ENCODE measurements around the gene REEP6.

DNA sequence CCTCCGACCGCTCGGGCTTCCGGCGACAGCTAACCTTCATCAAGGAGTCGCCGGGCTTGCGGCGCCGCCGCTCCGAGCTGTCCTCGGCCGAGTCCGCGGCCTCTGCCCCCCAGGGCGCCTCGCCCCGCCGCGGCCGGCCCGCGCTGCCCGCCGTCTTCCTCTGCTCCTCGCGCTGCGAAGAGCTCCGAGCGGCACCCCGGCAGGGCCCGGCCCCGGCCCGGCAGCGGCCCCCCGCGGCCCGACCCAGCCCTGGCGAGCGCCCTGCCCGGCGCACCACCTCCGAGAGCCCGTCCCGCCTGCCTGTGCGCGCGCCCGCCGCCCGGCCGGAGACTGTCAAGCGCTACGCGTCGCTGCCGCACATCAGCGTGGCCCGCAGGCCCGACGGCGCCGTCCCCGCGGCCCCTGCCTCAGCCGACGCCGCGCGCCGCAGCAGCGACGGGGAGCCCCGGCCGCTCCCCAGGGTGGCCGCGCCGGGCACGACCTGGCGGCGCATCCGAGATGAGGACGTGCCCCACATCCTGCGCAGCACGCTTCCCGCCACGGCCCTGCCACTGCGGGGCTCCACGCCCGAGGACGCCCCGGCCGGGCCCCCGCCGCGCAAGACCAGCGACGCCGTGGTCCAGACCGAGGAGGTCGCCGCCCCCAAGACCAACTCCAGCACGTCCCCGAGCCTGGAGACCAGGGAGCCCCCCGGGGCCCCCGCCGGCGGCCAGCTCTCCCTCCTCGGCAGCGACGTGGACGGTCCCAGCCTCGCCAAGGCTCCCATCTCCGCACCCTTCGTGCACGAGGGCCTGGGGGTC lies 21.5 kb upstream of the REEP6 start:
- TF ChIP-seq, protein P1, sequence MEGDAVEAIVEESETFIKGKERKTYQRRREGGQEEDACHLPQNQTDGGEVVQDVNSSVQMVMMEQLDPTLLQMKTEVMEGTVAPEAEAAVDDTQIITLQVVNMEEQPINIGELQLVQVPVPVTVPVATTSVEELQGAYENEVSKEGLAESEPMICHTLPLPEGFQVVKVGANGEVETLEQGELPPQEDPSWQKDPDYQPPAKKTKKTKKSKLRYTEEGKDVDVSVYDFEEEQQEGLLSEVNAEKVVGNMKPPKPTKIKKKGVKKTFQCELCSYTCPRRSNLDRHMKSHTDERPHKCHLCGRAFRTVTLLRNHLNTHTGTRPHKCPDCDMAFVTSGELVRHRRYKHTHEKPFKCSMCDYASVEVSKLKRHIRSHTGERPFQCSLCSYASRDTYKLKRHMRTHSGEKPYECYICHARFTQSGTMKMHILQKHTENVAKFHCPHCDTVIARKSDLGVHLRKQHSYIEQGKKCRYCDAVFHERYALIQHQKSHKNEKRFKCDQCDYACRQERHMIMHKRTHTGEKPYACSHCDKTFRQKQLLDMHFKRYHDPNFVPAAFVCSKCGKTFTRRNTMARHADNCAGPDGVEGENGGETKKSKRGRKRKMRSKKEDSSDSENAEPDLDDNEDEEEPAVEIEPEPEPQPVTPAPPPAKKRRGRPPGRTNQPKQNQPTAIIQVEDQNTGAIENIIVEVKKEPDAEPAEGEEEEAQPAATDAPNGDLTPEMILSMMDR (IDR thresholded peaks at IDR 0.05 in 4 of 5, conservative IDR thresholded peaks at IDR 0.05 in 1 of 5) = no peak
- no peak for TF ChIP-seq POLR2A (IDR thresholded peaks at IDR 0.05)
